Central memory CD8-positive, alpha-beta T cell (primary cell): Measurements from ENCODE around the gene RAC3.

ENCODE experiments used
- ATAC-seq: fragments of 150-1000 bp; cut with Tn5 transposase; replicated peaks from 2 replicates; pipeline ENCODE4 v1.10.0; 2022; ENCODE audit warnings: mild to moderate bottlenecking, moderate FRiP score, moderate number of reproducible peaks; ENCODE audit not compliant: poor library complexity, severe bottlenecking; ENCODE audit errors: extremely low read depth
- DNase-seq, 2 donors: peaks; one replicate each; pipeline ENCODE4 v3.0.0; 2021; ENCODE audit warnings: low spot score in 2 of 2
- H3K27ac Mint-ChIP-seq: one replicate; pipeline ENCODE4 v1.8.0; 2022; ENCODE audit warnings: low read depth, mild to moderate bottlenecking, moderate library complexity, mixed read lengths
- H3K27me3 Mint-ChIP-seq: one replicate; pipeline ENCODE4 v1.8.0; 2022; ENCODE audit warnings: mixed read lengths
- H3K36me3 Mint-ChIP-seq: one replicate; pipeline ENCODE4 v1.8.0; 2022; ENCODE audit warnings: mild to moderate bottlenecking, moderate library complexity, mixed read lengths; ENCODE audit not compliant: insufficient read depth
- H3K4me1 Mint-ChIP-seq: one replicate; pipeline ENCODE4 v1.8.0; 2022; ENCODE audit warnings: mixed read lengths
- H3K4me3 Mint-ChIP-seq: one replicate; pipeline ENCODE4 v1.8.0; 2022; ENCODE audit warnings: mild to moderate bottlenecking, moderate library complexity, mixed read lengths
- H3K9me3 Mint-ChIP-seq: one replicate; pipeline ENCODE4 v1.8.0; 2022; ENCODE audit warnings: mixed read lengths

Gene RAC3

GRCh38 chr17:82011617-82012187, 19.8 kb upstream of the RAC3 start:
- DNase-seq (no peak), ATAC-seq (no peak)
- H3K9me3 Mint-ChIP-seq: no peaks in the 10 kb centered on the region
- no peaks in the 10 kb centered on the region for H3K4me1 Mint-ChIP-seq
- no peaks in the 10 kb centered on the region for H3K27me3 Mint-ChIP-seq
- no peak overlapping the region for H3K27ac Mint-ChIP-seq
- H3K4me3 Mint-ChIP-seq: no peak overlapping the region
- no peaks in the 10 kb centered on the region for H3K36me3 Mint-ChIP-seq

DNA sequence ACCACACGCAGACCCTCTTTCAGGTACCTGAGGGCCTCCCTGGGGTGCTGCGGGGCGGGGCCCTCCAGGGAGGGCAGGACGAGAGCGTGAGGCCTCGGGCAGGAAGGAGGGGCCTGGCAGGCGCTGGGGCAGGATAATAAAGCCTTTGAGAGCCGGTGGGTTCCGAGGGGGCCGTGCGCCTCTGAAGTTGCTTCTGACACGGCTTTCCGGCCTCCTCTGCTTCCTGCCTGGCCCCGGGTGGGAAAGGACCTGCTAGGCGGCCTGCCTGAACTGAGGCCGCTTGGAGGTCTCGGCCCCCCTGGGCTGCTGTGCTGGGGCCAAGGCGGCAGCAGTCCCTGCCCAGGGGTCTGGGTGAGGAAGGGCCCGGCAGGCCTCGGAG, 19.2 kb upstream of the RAC3 start:
- no peak overlapping the region for H3K27ac Mint-ChIP-seq
- no peak for ATAC-seq
- no peak for DNase-seq
- H3K9me3 Mint-ChIP-seq: no peaks in the 10 kb centered on the region
- no peaks in the 10 kb centered on the region for H3K4me1 Mint-ChIP-seq
- H3K36me3 Mint-ChIP-seq: no peaks in the 10 kb centered on the region
- H3K4me3 Mint-ChIP-seq: no peak overlapping the region
- no peaks in the 10 kb centered on the region for H3K27me3 Mint-ChIP-seq

DNA sequence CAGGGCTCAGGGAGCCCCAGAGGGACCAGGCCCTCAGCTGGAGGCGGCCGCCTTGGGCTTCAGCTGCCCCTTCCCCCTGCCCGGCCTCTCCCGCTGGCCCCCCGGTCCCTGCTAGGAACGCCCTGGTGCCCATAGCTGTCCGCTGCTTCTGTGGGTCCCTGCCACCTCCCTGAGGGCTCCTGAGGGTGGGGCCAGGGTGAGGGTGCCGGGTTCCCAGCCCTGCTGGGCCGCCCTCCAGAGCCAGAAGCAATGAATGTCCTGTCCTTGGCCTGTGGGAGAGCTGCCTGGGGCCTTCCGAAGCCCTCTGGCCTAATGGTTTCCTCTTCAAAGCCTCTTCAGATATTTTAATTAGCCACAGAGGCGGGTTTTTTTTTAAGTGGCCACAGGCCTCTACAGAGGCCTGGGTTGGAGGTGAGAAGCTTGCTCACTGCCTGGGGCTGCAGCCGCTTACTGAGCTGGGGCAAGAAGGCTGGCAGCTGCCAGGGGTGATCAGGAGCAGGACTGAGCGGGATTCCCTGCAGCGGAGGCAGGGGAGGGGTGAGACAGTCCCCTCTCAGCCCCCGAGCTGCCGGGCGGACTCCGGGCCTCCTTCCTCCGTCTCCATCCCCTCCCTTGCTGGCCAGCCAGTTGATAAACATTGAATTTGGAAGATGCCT, 18.7 kb upstream of the RAC3 start:
- H3K4me3 Mint-ChIP-seq: no peak overlapping the region
- no peaks in the 10 kb centered on the region for H3K9me3 Mint-ChIP-seq
- H3K4me1 Mint-ChIP-seq: no peaks in the 10 kb centered on the region
- H3K36me3 Mint-ChIP-seq: no peaks in the 10 kb centered on the region
- no peak overlapping the region for H3K27ac Mint-ChIP-seq
- DNase-seq (no peak), ATAC-seq (no peak)
- no peaks in the 10 kb centered on the region for H3K27me3 Mint-ChIP-seq

DNA sequence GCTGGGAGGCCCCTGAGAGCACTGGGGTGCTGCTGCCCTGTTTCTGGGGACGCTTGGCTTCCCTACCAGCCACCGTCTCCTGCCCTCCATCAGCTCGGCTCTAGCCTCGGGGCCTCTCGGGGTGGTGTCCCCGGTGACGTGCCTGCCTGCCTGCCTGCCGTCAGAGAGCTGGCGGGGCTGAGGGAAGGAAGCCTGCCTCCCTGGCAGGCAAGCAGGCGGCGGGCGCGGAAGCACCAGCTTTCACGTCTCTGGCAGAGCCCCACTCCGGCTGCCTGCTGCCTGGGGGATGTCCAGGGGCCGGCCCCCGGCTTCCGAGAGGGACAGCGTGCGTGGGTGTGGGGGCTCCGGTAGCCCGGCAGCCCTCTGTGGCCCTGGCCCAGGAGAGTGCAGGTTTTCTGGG, 18.1 kb upstream of the RAC3 start:
- Mint-ChIP-seq H3K36me3 (no peaks in the 10 kb centered on the region), H3K4me1 (no peaks in the 10 kb centered on the region), H3K4me3 (no peak overlapping the region), H3K27me3 (no peaks in the 10 kb centered on the region), H3K9me3 (no peaks in the 10 kb centered on the region), H3K27ac (no peak overlapping the region)
- no peak for DNase-seq
- ATAC-seq: no peak

DNA sequence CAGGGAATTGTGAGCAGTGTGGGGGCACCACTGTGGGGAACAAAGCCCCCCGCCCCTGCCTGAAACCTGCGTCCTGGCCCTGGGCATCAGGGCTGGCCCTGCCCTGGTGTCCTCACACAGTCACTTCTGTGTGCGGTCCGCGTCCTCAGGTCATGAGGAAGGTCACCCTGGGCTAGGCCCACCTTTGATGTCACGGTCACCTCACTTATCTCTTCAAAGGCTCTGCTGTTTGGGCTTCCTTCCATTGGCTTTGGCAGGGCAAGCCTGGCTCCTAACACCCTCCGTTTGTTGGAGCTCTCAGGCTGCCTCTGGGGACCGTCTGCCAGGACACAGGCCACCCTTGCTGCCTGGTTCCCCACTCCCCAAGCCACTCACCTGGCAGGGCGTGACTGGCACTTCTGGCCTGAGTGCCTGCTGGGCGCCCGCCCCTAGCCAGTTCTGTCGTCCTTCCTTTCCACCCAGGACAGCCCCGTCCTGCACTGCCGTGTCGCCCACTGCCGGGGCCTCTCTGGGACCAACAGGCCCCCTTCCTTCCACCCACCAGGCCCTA, 17.6 kb upstream of the RAC3 start:
- no peak overlapping the region for H3K27ac Mint-ChIP-seq
- ATAC-seq: no peak
- H3K9me3 Mint-ChIP-seq: no peaks in the 10 kb centered on the region

DNA sequence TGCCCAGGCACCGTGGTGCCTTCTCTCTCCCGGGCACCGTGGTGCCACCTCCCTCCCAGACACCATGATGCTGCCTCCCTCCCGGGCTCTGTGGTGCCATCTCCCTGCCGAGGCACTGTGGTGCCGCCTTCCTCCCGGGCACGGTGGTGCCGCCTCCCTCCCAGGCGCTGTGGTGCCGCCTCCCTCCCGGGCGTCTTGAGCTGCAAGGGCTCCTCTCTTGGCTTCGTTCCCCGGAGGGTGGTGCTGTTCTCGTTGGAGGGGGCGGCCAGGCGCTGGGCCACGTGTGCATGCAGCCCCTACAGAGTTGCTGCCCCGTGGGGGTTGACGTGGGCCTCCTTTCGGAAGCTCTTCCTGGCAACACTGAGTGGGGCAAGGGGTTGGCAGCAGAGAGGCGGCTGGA, 17.0 kb upstream of the RAC3 start:
- ATAC-seq (no peak), DNase-seq (no peak)
- Mint-ChIP-seq H3K27me3 (no peaks in the 10 kb centered on the region), H3K36me3 (no peaks in the 10 kb centered on the region), H3K27ac (no peak overlapping the region), H3K4me3 (no peak overlapping the region), H3K4me1 (no peaks in the 10 kb centered on the region), H3K9me3 (no peaks in the 10 kb centered on the region)

More for the DNA sequence above, 17.6 kb upstream of the RAC3 start:
- Mint-ChIP-seq H3K4me3 (no peak overlapping the region), H3K27me3 (no peaks in the 10 kb centered on the region), H3K4me1 (no peaks in the 10 kb centered on the region), H3K36me3 (no peaks in the 10 kb centered on the region)
- DNase-seq: no peak

DNA sequence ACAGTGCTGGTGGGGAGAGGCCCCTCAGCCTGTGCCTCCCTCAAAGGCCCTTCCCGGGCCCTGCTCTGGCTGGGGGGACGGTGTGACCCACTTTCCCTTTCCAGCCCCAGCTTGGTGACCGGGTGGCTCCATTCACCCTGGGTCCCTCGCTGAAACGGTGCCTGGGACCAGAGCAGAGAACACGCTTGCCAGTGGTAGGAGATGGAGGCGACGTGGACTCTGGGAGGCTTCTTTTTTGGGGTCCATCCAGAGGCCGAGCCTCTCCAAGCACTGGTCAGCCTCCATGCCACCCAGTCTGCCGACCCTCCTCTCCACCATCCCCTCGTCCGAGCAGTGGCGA, 16.5 kb upstream of the RAC3 start:
- H3K4me3 Mint-ChIP-seq: no peak overlapping the region
- no peaks in the 10 kb centered on the region for H3K9me3 Mint-ChIP-seq
- no peaks in the 10 kb centered on the region for H3K27me3 Mint-ChIP-seq
- ATAC-seq: no peak
- no peak for DNase-seq
- H3K27ac Mint-ChIP-seq: no peak overlapping the region
- H3K4me1 Mint-ChIP-seq: peaks cover under 1% of the 10 kb centered on the region
- no peaks in the 10 kb centered on the region for H3K36me3 Mint-ChIP-seq

DNA sequence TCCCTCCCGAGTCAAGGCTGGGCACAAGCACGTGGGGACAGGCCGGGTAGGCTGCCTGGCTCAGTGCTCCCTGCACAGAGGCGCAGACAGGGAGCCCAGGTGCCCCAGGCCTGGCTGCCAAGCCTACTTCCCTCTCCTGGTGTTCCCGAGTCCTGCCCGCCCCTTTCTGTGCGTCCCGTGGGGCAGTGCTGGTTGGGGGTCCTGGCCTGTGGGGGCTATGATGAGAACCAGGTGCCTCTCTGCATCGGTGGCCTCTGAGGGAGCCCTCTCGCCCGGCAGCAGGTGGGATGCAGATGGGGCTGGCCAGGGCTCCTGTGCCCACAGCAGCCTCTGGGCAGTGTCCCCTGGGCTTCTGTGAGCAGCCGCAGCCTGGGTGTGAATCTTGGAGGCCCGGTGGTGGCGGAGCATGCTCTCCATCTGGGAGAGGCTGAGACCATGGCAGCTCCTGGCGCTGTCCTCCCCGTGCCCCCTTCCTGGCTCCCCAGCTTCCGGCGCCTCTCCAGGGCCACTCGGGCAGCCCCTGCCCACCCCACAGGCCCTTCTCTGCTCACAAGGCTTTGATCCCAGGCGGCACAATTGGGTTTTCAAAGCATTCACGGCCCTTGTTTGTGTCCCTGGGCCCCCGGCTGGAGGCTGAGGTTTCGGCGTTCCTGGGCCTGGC, 16.0 kb upstream of the RAC3 start:
- Mint-ChIP-seq H3K27ac (no peak overlapping the region), H3K4me3 (no peak overlapping the region), H3K27me3 (no peaks in the 10 kb centered on the region), H3K4me1 (peaks cover 6% of the 10 kb centered on the region), H3K36me3 (no peaks in the 10 kb centered on the region), H3K9me3 (no peaks in the 10 kb centered on the region)
- ATAC-seq (no peak), DNase-seq (no peak)

- H3K9me3 Mint-ChIP-seq: no peaks in the 10 kb centered on the region
- no peak overlapping the region for H3K4me3 Mint-ChIP-seq
- H3K36me3 Mint-ChIP-seq: no peaks in the 10 kb centered on the region
- ATAC-seq (no peak), DNase-seq (no peak)
- H3K27ac Mint-ChIP-seq: no peak overlapping the region
- H3K27me3 Mint-ChIP-seq: no peaks in the 10 kb centered on the region
- peaks cover 10% of the 10 kb centered on the region for H3K4me1 Mint-ChIP-seq
Measured at GRCh38 chr17:82016061-82016874, 15.2 kb upstream of the RAC3 start.

- H3K36me3 Mint-ChIP-seq: no peaks in the 10 kb centered on the region
- H3K4me3 Mint-ChIP-seq: no peak overlapping the region
- H3K27ac Mint-ChIP-seq: no peak overlapping the region
- H3K27me3 Mint-ChIP-seq: no peaks in the 10 kb centered on the region
- H3K4me1 Mint-ChIP-seq: peaks cover 17% of the 10 kb centered on the region
- DNase-seq: no peak
- ATAC-seq: no peak
- H3K9me3 Mint-ChIP-seq: no peaks in the 10 kb centered on the region
Measured at GRCh38 chr17:82016875-82017459, 14.5 kb upstream of the RAC3 start.

DNA sequence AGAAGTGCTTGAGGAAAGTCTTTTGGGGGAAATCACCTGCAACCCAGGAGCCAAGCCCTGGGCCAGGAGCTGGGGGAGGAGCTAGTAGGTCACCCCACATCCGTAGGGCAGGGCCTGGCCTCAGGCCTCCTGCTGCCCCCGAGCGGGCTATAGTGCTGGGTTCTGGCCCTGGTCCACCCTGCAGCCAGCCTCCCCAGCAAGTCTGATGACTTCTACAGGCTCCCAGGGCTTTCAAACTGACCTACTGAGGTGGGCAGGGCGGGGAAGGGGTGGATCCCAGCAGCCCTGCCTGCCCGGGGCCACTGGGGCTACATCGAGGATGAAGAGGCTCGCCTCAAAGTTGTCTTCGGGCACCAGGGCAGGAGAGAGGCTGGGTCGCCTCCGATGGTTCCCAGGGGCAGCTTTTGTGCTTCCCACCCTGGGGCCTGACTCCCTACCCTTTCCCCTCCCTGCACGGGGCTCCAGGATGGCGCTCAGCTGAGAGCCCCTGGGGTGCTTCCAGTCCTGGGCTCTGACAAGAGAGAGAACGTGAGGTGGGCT, 13.8 kb upstream of the RAC3 start:
- peaks cover 19% of the 10 kb centered on the region for H3K4me1 Mint-ChIP-seq
- ATAC-seq: no peak
- H3K27ac Mint-ChIP-seq: no peak overlapping the region
- no peaks in the 10 kb centered on the region for H3K27me3 Mint-ChIP-seq
- DNase-seq: no peak
- H3K9me3 Mint-ChIP-seq: no peaks in the 10 kb centered on the region
- peaks cover 3% of the 10 kb centered on the region for H3K36me3 Mint-ChIP-seq
- no peak overlapping the region for H3K4me3 Mint-ChIP-seq
